DND-41 (cell line): ENCODE results near the gene DALRD3.

Experiments used
- CTCF ChIP-seq: IDR thresholded peaks from 2 replicates; pipeline ENCODE4 v1.5.1; 2012; ENCODE audit warnings: borderline replicate concordance, low read length, moderate library complexity, mild to moderate bottlenecking; ENCODE audit not compliant: poor library complexity, severe bottlenecking; ENCODE audit errors: extremely low read depth
- EZH2 ChIP-seq: IDR thresholded peaks from 3 replicates; pipeline ENCODE4 v1.6.1; 2012; ENCODE audit warnings: borderline replicate concordance, low read depth, mild to moderate bottlenecking, moderate library complexity, low read length, inconsistent platforms; ENCODE audit not compliant: severe bottlenecking

- no peak for TF ChIP-seq EZH2
- no peak for TF ChIP-seq CTCF
These were observed 20.4 kb downstream of the DALRD3 start for GRCh38 chr3:48997714-48998637.
